HFFc6 (cell line): Measurements from ENCODE around the gene TRIM45. TPM values are rescaled to one million over a fixed set of nuclear protein-coding genes. Genes with fewer than 3 reads are reported as not detected.

Source experiments
- DNase-seq: peaks from one replicate; pipeline ENCODE4 v3.0.0-alpha.2; 2018
- H3K27ac Mint-ChIP-seq: 2 replicates; pipeline ENCODE4 v1.8.0; 2020; ENCODE audit warnings: mild to moderate bottlenecking, mixed read lengths
- H3K27me3 Mint-ChIP-seq: 2 replicates; pipeline ENCODE4 v1.8.0; 2021; ENCODE audit warnings: mild to moderate bottlenecking, moderate library complexity, mixed read lengths; ENCODE audit not compliant: insufficient read depth
- H3K36me3 Mint-ChIP-seq: 2 replicates; pipeline ENCODE4 v1.8.0; 2021; ENCODE audit warnings: low read depth, mixed read lengths
- H3K4me1 Mint-ChIP-seq: 2 replicates; pipeline ENCODE4 v1.8.0; 2020; ENCODE audit warnings: low read depth, mixed read lengths
- H3K4me3 Mint-ChIP-seq: 2 replicates; pipeline ENCODE4 v1.8.0; 2020; ENCODE audit warnings: mild to moderate bottlenecking, moderate library complexity, mixed read lengths
- H3K9me3 Mint-ChIP-seq: 2 replicates; pipeline ENCODE4 v1.8.0; 2020; ENCODE audit warnings: mild to moderate bottlenecking, mixed read lengths
- total RNA-seq, 6 experiments: library from RNA; stranded (reverse); fragmentation: NEBNext Ultra II Directional; extraction: Animal tissue kit (Norgen Biotek cat#: 25700); gene quantifications; 2 replicates in 1 of 6; 3 replicates in 5 of 6; pipeline ENCODE4 v1.2.3, GENCODE V29; 2021
- TF ChIP-seq, protein P1 (sequence below): fragments of 200-600 bp; sonication (generic); IDR thresholded peaks from 2 replicates; pipeline ENCODE4 v1.5.0; 2021; ENCODE audit warnings: antibody characterized with exemption, mild to moderate bottlenecking

Gene TRIM45
- total RNA-seq, 6 experiments from 2014 or later, result 2.1 to 4.4 (median 3.6) TPM

- DNase-seq, result peak; percentile 94
- Mint-ChIP-seq H3K4me1 (peaks cover 82% of the 10 kb centered on the region), H3K27ac (peak overlapping the region; percentile 93), H3K27me3 (no peaks in the 10 kb centered on the region; the same call in 1 of the 2 replicates), H3K36me3 (peaks cover 5% of the 10 kb centered on the region; the same call in 1 of the 2 replicates), H3K9me3 (peaks cover 8% of the 10 kb centered on the region; the same call in 1 of the 2 replicates), H3K4me3 (peak overlapping the region; percentile 81)
- TF ChIP-seq, protein P1, sequence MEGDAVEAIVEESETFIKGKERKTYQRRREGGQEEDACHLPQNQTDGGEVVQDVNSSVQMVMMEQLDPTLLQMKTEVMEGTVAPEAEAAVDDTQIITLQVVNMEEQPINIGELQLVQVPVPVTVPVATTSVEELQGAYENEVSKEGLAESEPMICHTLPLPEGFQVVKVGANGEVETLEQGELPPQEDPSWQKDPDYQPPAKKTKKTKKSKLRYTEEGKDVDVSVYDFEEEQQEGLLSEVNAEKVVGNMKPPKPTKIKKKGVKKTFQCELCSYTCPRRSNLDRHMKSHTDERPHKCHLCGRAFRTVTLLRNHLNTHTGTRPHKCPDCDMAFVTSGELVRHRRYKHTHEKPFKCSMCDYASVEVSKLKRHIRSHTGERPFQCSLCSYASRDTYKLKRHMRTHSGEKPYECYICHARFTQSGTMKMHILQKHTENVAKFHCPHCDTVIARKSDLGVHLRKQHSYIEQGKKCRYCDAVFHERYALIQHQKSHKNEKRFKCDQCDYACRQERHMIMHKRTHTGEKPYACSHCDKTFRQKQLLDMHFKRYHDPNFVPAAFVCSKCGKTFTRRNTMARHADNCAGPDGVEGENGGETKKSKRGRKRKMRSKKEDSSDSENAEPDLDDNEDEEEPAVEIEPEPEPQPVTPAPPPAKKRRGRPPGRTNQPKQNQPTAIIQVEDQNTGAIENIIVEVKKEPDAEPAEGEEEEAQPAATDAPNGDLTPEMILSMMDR, result no peak
These were observed 25.2 kb upstream of the TRIM45 start for GRCh38 chr1:117146575-117147340.

GRCh38 chr1:117146072-117146471 lies 24.5 kb upstream of the TRIM45 start:
- peaks cover 89% of the 10 kb centered on the region for H3K4me1 Mint-ChIP-seq
- no peaks in the 10 kb centered on the region for H3K36me3 Mint-ChIP-seq
- H3K27ac Mint-ChIP-seq, result peak overlapping the region; percentile 93
- peak overlapping the region; percentile 81; the same call in 1 of the 2 replicates for H3K4me3 Mint-ChIP-seq
- no peaks in the 10 kb centered on the region; the same call in 1 of the 2 replicates for H3K27me3 Mint-ChIP-seq
- DNase-seq, result no peak
- H3K9me3 Mint-ChIP-seq, result 0 out of 2 replicates have a peak, but pooled peaks cover 1% of the 10 kb centered on the region
- TF ChIP-seq, protein P1, result no peak

GRCh38 chr1:117143871-117144270 lies 22.3 kb upstream of the TRIM45 start:
- Mint-ChIP-seq H3K4me3 (no peak overlapping the region), H3K27ac (peak overlapping the region; percentile 60), H3K36me3 (no peaks in the 10 kb centered on the region)

DNA sequence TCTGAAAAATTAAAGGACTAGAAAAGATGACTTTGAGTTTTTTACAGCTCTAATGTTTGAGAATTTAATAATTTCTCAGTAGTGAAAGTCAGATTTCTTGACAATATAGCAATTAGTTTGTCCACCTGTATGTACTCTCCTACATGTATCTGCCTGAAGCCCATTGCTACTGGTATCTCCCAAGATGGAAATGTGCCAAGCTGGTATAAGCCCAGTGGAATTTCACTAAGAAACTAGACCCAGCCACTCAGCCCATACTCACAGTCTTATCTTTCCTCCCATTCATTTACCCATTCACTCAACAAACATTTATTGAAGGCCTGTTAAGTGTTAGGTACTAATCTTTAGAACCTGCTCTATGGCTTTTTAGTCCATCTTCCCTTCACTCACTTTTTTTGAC lies 21.6 kb upstream of the TRIM45 start:
- H3K27ac Mint-ChIP-seq, result peak overlapping the region; percentile 60
- TF ChIP-seq, protein P1, result no peak
- no peaks in the 10 kb centered on the region for H3K9me3 Mint-ChIP-seq
- H3K4me1 Mint-ChIP-seq, result peaks cover 69% of the 10 kb centered on the region
- no peak overlapping the region for H3K4me3 Mint-ChIP-seq
- no peaks in the 10 kb centered on the region for H3K27me3 Mint-ChIP-seq
- no peak for DNase-seq
- H3K36me3 Mint-ChIP-seq, result no peaks in the 10 kb centered on the region

More at GRCh38 chr1:117143871-117144270, 22.3 kb upstream of the TRIM45 start:
- peak; percentile 30 for DNase-seq
- no peaks in the 10 kb centered on the region for H3K9me3 Mint-ChIP-seq
- H3K4me1 Mint-ChIP-seq, result peaks cover 76% of the 10 kb centered on the region
- H3K27me3 Mint-ChIP-seq, result no peaks in the 10 kb centered on the region; the same call in 1 of the 2 replicates
- TF ChIP-seq, protein P1, result no peak

- peaks cover 59% of the 10 kb centered on the region for H3K4me1 Mint-ChIP-seq
- peak; percentile 83 for DNase-seq
- peak overlapping the region; percentile 13 for H3K4me3 Mint-ChIP-seq
- TF ChIP-seq, protein P1, result no peak
- peak overlapping the region; percentile 74 for H3K27ac Mint-ChIP-seq
- H3K9me3 Mint-ChIP-seq, result no peaks in the 10 kb centered on the region
- no peaks in the 10 kb centered on the region for H3K27me3 Mint-ChIP-seq
- no peaks in the 10 kb centered on the region for H3K36me3 Mint-ChIP-seq
These were observed 20.7 kb upstream of the TRIM45 start for GRCh38 chr1:117142200-117142599.
